NB4 (cell line): Measurements from ENCODE around the gene ASXL1.

Experiments
- CTCF ChIP-seq: IDR thresholded peaks from one replicate; pipeline ENCODE4 v1.5.1; 2012; ENCODE audit warnings: low read depth, low read length
- MAX ChIP-seq: IDR thresholded peaks from 2 replicates; pipeline ENCODE4 v1.6.1; 2011; ENCODE audit warnings: low read depth, low read length
- POLR2A ChIP-seq: IDR thresholded peaks from 2 replicates; pipeline ENCODE4 v1.6.1; 2011; ENCODE audit warnings: mild to moderate bottlenecking; ENCODE audit not compliant: insufficient read length; ENCODE audit errors: extremely low read depth

- TF ChIP-seq CTCF (no peak), POLR2A (no peak), MAX (no peak)
These were observed 92.4 kb downstream of the ASXL1 start for GRCh38 chr20:32450484-32451061.
